ENCODE measurements around the gene BMP7. TPM values are rescaled to one million over a fixed set of nuclear protein-coding genes. Genes with fewer than 3 reads are reported as not detected.

The BMP7 gene
- polyA plus RNA-seq, 3 donors, result 91.0 to 105 (median 101) TPM

GRCh38 chr20:57236813-57237584, 29.4 kb downstream of the BMP7 start:
- no peak for DNase-seq

GRCh38 chr20:57234556-57235251, 31.7 kb downstream of the BMP7 start:
- DNase-seq, result no peak

GRCh38 chr20:57231951-57232428, 34.5 kb downstream of the BMP7 start:
- no peak for DNase-seq

- no peak for DNase-seq
Measured at GRCh38 chr20:57231161-57231560, 35.3 kb downstream of the BMP7 start.

GRCh38 chr20:57230247-57230646, 36.2 kb downstream of the BMP7 start:
- no peak for DNase-seq

GRCh38 chr20:57229490-57229889, 37.0 kb downstream of the BMP7 start:
- no peak for DNase-seq

GRCh38 chr20:57225830-57226229, 40.6 kb downstream of the BMP7 start:
- no peak for DNase-seq

GRCh38 chr20:57225197-57225733, 41.2 kb downstream of the BMP7 start:
- no peak for DNase-seq

- DNase-seq, result no peak
Measured at GRCh38 chr20:57224641-57225138, 41.8 kb downstream of the BMP7 start.

GRCh38 chr20:57223648-57224489, 42.6 kb downstream of the BMP7 start:
- no peak for DNase-seq

GRCh38 chr20:57222631-57222950, 43.9 kb downstream of the BMP7 start:
- no peak for DNase-seq

- DNase-seq, result no peak
Measured at GRCh38 chr20:57221916-57222630, 44.4 kb downstream of the BMP7 start.

GRCh38 chr20:57220337-57221145, 45.9 kb downstream of the BMP7 start:
- DNase-seq, result no peak

GRCh38 chr20:57219071-57219677, 47.3 kb downstream of the BMP7 start:
- DNase-seq, result no peak

GRCh38 chr20:57218489-57218888, 48.0 kb downstream of the BMP7 start:
- no peak for DNase-seq

- DNase-seq, result no peak
Measured at GRCh38 chr20:57217802-57218201, 48.6 kb downstream of the BMP7 start.

- no peak for DNase-seq
Measured at GRCh38 chr20:57216669-57217068, 49.8 kb downstream of the BMP7 start.

- no peak for DNase-seq
Measured at GRCh38 chr20:57215826-57216471, 50.5 kb downstream of the BMP7 start.

GRCh38 chr20:57215426-57215825, 51.0 kb downstream of the BMP7 start:
- no peak for DNase-seq

- no peak for DNase-seq
Measured at GRCh38 chr20:57214948-57215347, 51.5 kb downstream of the BMP7 start.
